Keratinocyte (primary cell): ENCODE measurements around the gene SIAH2.

Experiments
- CTCF ChIP-seq, 3 experiments: IDR thresholded peaks in 1 of 3; conservative IDR thresholded peaks in 1 of 3; optimal IDR thresholded peaks in 1 of 3; 2 replicates in 2 of 3; 3 replicates in 1 of 3; pipeline versions ENCODE3 to v1.5.1; 2011; ENCODE audit warnings: low read length in 3 of 3, mild to moderate bottlenecking in 3 of 3, moderate library complexity in 2 of 3, control low read depth in 1 of 3, inconsistent platforms in 1 of 3; ENCODE audit not compliant: insufficient read depth in 2 of 3; ENCODE audit errors: extremely low read depth in 1 of 3
- EZH2 ChIP-seq: IDR thresholded peaks from one replicate; pipeline ENCODE4 v1.6.1; 2012; ENCODE audit warnings: inconsistent platforms, mild to moderate bottlenecking, low read length, moderate library complexity

GRCh38 chr3:150766742-150767141 is 3.8 kb upstream of the SIAH2 start:
- TF ChIP-seq CTCF (optimal IDR thresholded peaks at IDR 0.05 in 1 of 3, IDR thresholded peaks at IDR 0.05 in 1 of 3, conservative IDR thresholded peaks at IDR 0.05 in 1 of 3; ENCODE audit: extremely low read depth in 1 of 3, insufficient read depth in 2 of 3, low read length in 3 of 3) = no peak
- TF ChIP-seq EZH2 = no peak
